CD4-positive, alpha-beta T cell treated with Interferon gamma for 1 hour (primary cell): ENCODE results near the gene PALM3.

Source experiments
- DNase-seq: peaks from one replicate; pipeline ENCODE4 v3.0.0-alpha.2; 2020

Gene PALM3

GRCh38 chr19:14061751-14062557, at the start of gene PALM3:
Gene PALM3, minus strand, starts transcription at chr19:14062076. Its CDS starts 96 bp downstream, at chr19:14061980.
- no peak for DNase-seq

GRCh38 chr19:14111486-14111885, 49.6 kb upstream of the PALM3 start:
- DNase-seq, result no peak

- DNase-seq, result no peak
Measured at GRCh38 chr19:14110650-14111049, 48.8 kb upstream of the PALM3 start.

- DNase-seq, result no peak
Measured at GRCh38 chr19:14107581-14108461, 45.9 kb upstream of the PALM3 start.

- no peak for DNase-seq
Measured at GRCh38 chr19:14106840-14107239, 45.0 kb upstream of the PALM3 start.

- DNase-seq, result no peak
Measured at GRCh38 chr19:14105680-14106079, 43.8 kb upstream of the PALM3 start.

GRCh38 chr19:14103310-14103709, 41.4 kb upstream of the PALM3 start:
- DNase-seq, result no peak

GRCh38 chr19:14102756-14103155, 40.9 kb upstream of the PALM3 start:
- DNase-seq, result no peak

- no peak for DNase-seq
Measured at GRCh38 chr19:14102102-14102696, 40.3 kb upstream of the PALM3 start.

- no peak for DNase-seq
Measured at GRCh38 chr19:14101003-14101545, 39.2 kb upstream of the PALM3 start.

GRCh38 chr19:14097532-14098151, 35.8 kb upstream of the PALM3 start:
- no peak for DNase-seq

GRCh38 chr19:14096272-14096992, 34.6 kb upstream of the PALM3 start:
- no peak for DNase-seq

GRCh38 chr19:14094854-14095253, 33.0 kb upstream of the PALM3 start:
- DNase-seq, result no peak

- no peak for DNase-seq
Measured at GRCh38 chr19:14093117-14093823, 31.4 kb upstream of the PALM3 start.

- DNase-seq, result peak; percentile 47
Measured at GRCh38 chr19:14091813-14092462, 30.1 kb upstream of the PALM3 start.

- DNase-seq, result peak; percentile 70
Measured at GRCh38 chr19:14091081-14091812, 29.4 kb upstream of the PALM3 start.

- DNase-seq, result peak; percentile 88
Measured at GRCh38 chr19:14090509-14091080, 28.7 kb upstream of the PALM3 start, which contains the start of gene SAMD1. Gene SAMD1, minus strand, starts transcription at chr19:14090751.

- peak; percentile 36 for DNase-seq
Measured at GRCh38 chr19:14089662-14090508, 28.0 kb upstream of the PALM3 start.

- DNase-seq, result no peak
Measured at GRCh38 chr19:14089412-14089661, 27.5 kb upstream of the PALM3 start.
